ENCODE data around the gene ZNF831.

Gene ZNF831

DNA sequence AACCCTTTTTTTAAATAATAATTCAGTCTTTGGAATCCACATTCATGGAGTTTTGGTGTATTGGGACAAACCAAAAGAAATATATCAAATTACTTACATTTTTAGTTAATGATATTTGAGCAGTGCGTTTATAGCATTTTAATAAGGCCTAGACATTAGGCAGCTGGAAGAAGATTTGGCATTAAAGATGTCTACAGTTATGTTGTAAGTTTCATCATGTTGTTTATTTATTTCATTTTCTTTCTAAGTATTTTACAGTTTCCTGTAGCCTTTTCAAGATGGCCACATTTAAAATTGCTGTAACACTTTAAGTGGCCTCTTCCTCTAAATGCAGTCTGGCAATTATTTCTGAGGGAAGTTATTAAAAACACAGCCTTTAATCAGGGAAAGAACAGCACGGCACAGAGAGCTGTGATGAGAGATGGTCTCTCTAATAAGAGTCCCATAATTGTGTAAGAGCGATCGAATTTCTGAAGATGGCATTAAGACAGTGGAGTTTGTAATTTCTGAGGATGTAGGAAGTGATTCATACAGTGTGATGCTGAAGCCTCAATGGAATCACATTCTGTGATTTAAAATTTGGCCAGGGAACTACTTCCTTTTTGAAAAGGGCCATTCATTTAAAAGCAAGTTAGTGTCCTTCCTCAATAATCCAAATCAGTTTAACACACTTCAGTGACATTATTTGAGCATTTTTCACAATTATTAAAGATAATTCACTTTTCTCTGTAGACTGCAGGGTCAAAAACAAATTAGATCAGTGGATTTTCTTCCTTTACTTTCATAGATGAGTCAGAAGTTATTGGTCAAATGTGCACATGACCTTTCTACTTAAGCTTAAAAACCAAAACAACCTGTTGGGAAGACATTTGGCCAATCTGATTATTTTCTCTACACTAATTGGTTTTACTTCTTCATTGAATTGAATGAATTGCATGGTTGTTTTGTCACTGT, 84.4 kb downstream of the ZNF831 start:
- no peak for DNase-seq (ENCODE audit: low spot score)

DNA sequence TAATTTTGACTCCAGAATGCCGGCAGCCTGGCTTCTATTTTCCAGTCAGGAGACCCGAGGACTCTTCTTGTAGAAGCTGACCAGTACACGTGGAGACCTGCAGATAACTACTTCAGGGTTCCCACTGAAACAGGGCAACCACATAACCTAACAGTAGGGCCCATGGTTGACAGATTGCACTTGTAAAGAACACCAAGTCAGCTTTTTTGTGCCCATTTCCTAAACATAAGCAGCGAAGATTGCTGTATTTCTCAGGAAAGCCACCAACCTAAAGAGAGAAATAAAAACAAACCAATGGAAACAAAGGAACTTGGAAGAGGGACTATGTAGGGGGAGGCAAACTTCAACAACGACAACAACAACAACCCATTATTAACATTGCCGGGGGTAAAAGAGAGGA, 86.7 kb downstream of the ZNF831 start:
- DNase-seq (ENCODE audit: low spot score) = no peak

- no peak for DNase-seq (ENCODE audit: low spot score)
Measured at GRCh38 chr20:59253325-59253724, 89.7 kb downstream of the ZNF831 start.

DNA sequence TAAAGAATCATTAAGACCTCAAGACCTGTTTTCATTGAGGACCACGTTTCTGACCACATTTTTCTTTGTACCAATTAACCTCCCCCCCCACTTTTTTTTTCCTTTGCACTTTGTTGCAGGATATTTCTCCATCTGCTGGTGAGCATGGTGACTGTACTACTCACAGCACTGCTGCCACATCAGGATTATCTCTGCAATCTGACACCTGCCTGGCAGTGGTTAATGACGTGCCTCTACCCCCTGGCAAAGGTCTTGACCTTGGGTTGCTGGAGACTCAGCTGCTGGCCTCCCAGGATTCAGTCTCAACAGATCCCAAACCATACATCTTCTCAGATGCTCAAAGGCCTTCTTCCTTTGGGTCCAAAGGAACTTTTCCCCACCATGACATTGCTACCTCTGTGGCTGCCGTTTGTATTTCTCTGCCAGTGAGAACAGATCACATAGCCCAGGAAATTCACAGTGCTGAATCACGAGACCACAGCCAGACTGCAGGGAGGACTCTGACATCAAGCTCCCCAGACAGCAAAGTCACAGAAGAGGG, 90.2 kb downstream of the ZNF831 start:
- DNase-seq (ENCODE audit: low spot score) = no peak

GRCh38 chr20:59255256-59255655, 91.6 kb downstream of the ZNF831 start:
- DNase-seq (ENCODE audit: low spot score) = no peak

- DNase-seq (ENCODE audit: low spot score) = no peak
Measured at GRCh38 chr20:59258221-59258621, 94.6 kb downstream of the ZNF831 start.

DNA sequence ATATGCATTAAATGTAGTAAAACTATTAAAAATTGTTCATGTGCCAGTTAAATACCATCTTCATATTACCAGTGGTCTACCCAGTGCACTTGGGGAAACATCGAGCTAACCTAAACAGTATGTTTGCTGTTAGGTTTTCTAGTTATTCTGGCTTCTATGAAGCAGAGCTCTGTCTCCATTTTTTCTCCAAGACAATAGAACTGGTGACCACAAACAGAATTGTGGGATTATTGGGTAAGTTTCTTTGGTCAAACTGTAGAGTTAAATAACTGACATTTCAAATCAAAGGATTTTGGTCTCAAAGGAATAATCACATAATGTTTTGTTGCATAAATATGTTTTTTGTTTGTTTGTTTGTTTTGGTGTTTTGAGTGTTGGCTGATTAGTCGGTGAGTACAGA, 96.3 kb downstream of the ZNF831 start:
- no peak for DNase-seq (ENCODE audit: low spot score)

DNA sequence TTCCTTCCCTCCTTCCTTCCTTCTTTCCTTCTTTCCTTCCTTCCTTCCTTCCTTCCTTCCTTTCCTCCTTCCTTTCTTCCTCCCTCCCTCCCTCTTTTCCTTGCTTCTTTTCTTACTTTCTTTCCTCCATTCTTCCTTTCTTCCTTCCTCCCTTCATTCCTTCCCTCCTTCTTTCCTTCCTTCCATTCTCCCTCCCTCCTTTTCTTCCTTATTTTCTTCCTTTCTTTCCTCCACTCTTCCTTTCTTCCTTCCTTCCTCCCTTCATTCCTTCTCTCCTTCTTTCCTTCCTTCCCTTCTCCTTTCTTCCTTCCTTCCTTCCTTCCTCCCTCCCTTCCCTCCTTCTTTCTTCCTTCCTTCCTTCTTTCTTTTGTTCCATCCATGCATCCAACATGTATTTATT, 101.7 kb downstream of the ZNF831 start:
- DNase-seq (ENCODE audit: low spot score) = no peak

DNA sequence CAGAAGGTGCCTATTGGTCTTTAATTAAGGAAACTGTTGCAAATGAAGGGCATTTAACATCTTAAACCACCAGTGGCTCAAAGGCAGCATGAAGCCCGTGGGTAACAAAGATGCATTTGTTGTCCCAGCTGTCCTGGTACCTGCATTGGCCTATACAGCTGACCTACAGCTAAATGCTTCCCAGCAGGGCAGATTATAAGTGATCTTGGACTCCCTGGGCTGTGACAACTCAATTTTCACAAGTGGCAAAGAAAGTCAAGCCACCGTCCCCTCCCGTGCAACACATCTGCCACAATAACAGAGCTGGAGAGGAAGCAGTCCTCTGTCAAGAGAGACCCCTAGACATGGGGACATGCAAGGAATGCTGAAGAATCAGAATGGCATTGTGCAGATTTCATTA, 105.2 kb downstream of the ZNF831 start:
- DNase-seq (ENCODE audit: low spot score) = no peak

DNA sequence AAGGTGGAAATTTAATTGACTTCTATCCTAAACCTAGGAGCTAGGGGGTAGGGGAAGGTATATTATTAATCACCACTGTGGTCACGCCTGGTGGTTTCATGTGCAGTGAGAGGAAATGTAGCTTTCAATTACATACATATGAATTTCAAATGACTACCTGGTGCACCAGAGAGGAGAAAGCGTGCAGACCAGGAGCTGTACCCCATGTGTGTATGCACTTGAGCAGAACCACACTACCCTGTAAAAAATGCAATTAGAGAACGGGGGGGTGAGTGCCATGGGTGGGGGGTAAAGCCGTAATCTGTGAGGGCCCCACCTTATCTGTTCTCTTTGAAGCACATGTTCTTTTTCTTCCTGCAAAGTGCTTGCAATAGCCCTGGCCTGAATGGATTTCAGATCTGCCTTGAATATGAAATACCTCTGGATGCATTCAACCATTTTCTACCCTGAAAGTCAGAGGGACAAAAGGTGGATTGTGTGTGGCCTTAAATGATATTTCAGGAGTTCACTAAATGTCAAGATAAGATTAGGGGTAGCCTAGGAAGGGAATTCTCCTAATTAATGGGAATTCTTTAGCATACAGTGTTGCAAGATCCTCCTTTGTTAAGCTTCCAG, 105.9 kb downstream of the ZNF831 start:
- DNase-seq (ENCODE audit: low spot score) = no peak

GRCh38 chr20:59270380-59270779, 106.8 kb downstream of the ZNF831 start:
- no peak for DNase-seq (ENCODE audit: low spot score)

- DNase-seq (ENCODE audit: low spot score) = no peak
Measured at GRCh38 chr20:59273739-59274357, 110.2 kb downstream of the ZNF831 start.

- no peak for DNase-seq (ENCODE audit: low spot score)
Measured at GRCh38 chr20:59276938-59277337, 113.3 kb downstream of the ZNF831 start.

DNA sequence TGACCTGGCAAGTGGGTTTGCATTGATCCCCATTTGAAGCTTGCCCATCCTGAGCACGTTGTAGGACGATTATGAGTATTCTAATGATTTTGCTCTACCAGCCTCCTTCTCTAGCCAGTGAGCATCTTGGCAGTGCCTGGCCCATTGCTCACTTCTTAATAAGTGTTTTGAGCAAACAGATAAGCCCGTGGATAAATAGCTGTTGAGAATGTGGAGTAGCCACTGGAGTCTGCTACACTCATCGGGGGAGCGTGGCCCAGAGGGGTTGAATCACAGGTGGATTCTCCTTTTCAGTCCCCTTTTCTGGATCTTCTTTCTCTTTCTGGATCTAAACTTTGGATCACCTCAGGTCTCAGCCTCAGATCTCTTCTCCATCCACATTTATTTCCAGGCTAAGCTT, 120.8 kb downstream of the ZNF831 start:
- no peak for DNase-seq (ENCODE audit: low spot score)

- DNase-seq (ENCODE audit: low spot score) = no peak
Measured at GRCh38 chr20:59289994-59290393, 126.4 kb downstream of the ZNF831 start.

DNA sequence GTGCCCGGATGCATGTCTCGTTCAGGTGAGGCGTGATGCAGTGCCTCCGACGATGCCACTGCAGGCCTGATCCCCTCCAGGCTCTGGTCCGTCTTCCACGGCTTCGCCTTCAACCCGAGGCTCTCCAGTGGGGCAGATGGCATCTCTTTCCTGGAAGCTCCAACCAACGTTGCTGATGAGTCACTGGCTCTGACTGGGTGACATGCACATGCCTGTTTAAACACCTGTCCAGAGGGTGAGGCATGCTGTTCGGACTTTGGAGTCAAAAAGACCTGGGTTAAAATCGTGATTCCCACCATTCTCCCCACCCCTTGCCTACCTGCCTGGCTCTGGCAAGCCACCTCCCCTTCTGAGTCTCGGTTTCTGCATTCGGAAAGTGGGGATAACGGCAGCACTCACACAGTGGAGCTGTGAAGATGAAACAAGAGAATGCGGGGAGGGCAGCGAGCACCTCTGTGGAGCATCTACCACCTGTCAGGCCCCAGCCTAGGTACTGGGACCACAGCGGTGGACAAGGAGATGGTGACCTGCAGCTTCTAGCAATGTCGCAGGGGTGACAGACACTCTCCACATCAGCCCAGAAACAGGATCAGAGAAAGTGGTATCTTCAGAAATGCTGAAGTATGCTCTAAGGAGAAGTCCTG, 128.2 kb downstream of the ZNF831 start:
- DNase-seq (ENCODE audit: low spot score) = no peak

DNA sequence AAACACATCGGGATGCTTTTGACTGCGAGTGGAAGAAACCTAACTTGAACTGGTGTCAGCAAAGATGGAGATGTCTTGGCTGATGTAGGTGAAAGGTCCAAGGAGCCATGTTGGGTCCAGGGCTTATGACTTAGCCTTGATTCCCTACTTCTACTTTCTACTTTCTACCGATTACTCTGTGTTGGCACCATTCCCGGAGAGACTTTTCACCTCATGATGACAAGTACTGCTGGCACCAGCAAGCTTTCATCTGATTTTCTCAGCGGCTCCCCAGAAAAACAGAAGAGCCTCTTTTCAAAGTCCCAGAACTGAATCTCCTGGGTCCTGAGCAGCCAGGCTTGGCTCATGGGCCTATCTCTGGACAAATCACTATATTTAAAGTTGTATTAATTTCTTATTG, 131.9 kb downstream of the ZNF831 start:
- no peak for DNase-seq (ENCODE audit: low spot score)

GRCh38 chr20:59297686-59298085, 134.1 kb downstream of the ZNF831 start:
- DNase-seq (ENCODE audit: low spot score) = no peak

DNA sequence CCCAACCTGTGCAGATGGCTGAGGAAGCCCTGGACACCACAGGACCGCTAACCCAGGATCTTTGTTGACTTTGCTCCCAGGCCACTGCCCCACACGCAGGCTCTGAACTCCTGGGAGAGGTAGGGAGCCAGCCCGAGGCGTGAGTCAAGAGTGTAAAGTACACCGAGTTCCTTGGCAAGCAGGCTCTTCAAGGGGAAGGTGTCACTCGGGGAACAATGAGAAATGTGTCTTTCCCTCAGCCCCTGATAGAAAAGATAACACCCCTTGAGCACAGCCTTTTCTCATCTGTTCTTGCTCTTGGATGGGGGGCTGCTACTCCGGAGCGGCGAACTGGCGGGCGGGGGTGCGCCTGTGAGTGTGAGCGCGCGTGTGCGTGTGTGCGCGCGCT, 136.3 kb downstream of the ZNF831 start:
- DNase-seq (ENCODE audit: low spot score) = no peak

DNA sequence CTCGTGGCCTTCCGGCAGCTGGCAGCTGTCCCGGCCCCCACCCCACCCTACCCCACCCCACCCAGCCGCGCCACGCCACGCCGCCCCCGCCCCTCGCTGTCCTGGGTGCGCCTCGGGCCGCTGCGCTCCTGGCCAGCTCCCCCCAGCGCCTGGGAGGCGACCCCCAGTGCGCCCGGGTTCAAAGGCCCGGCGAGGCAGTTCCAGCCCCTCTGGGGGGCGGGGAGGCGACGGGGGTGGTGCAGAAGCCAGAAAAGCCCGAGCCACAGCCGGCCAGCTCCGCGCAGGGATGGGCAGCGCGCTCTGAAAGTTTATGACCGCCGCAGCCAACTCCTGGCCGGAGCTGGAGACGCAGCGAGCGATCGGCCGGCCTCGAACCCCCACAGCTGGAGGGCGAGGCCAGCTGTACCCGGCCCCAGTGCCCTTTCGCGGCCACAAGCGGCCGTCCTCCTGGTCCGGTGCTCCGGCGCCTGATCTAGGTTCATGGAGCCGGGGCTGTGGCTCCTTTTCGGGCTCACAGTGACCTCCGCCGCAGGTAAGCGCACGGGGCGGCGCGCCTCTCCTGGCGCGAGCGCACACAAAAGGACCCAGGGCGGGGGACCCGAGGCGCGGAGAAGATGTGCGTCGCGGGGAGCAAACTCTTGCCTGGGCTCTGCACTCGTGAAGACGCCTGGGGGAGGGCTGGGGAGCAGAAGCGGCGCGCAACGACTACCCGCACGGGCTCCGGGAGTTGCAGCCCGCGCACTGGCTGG, 136.9 kb downstream of the ZNF831 start, which contains the start of gene EDN3:
EDN3 (plus strand) TSS at position 279 of the 749 bp plus-strand sequence; CDS start at position 481, 202 bp downstream.
- no peak for DNase-seq (ENCODE audit: low spot score)

GRCh38 chr20:59301343-59302007, 137.9 kb downstream of the ZNF831 start:
- no peak for DNase-seq (ENCODE audit: low spot score)

Data from cerebellar cortex (tissue), 1 donor.